ENCODE results near the gene ARRDC1.

Gene ARRDC1

GRCh38 chr9:137598943-137599342, 6.5 kb upstream of the ARRDC1 start:
- no peak for DNase-seq (ENCODE audit: extremely low read depth, low read depth)
- TF ChIP-seq CTCF (IDR thresholded peaks at IDR 0.05; ENCODE audit: low read depth, low read length) = no peak

- no peak for TF ChIP-seq CTCF (IDR thresholded peaks at IDR 0.05; ENCODE audit: low read depth, low read length)
- DNase-seq (ENCODE audit: extremely low read depth, low read depth) = no peak
These were observed 2.8 kb upstream of the ARRDC1 start for GRCh38 chr9:137602661-137603060.

GRCh38 chr9:137603879-137604278, 1.6 kb upstream of the ARRDC1 start:
- TF ChIP-seq CTCF (IDR thresholded peaks at IDR 0.05; ENCODE audit: low read depth, low read length) = no peak
- DNase-seq (ENCODE audit: extremely low read depth, low read depth) = no peak

GRCh38 chr9:137604345-137605086, 970 bp upstream of the ARRDC1 start:
- DNase-seq (ENCODE audit: extremely low read depth, low read depth) = no peak
- no peak for TF ChIP-seq CTCF (IDR thresholded peaks at IDR 0.05; ENCODE audit: low read depth, low read length)

- no peak for TF ChIP-seq CTCF (IDR thresholded peaks at IDR 0.05; ENCODE audit: low read depth, low read length)
- no peak for DNase-seq (ENCODE audit: extremely low read depth, low read depth)
These were observed 627 bp downstream of the ARRDC1 start for GRCh38 chr9:137606005-137606621.

GRCh38 chr9:137606734-137607138, 1.2 kb downstream of the ARRDC1 start:
- no peak for DNase-seq (ENCODE audit: extremely low read depth, low read depth)
- TF ChIP-seq CTCF (IDR thresholded peaks at IDR 0.05; ENCODE audit: low read depth, low read length) = no peak

- TF ChIP-seq CTCF (IDR thresholded peaks at IDR 0.05; ENCODE audit: low read depth, low read length) = no peak
- DNase-seq (ENCODE audit: extremely low read depth, low read depth) = no peak
These were observed 1.8 kb downstream of the ARRDC1 start for GRCh38 chr9:137607141-137607857.
